ENCODE data around the gene AP3D1. TPM values are rescaled to one million over a fixed set of nuclear protein-coding genes. Genes with fewer than 3 reads are reported as not detected.

The AP3D1 gene
- total and polyA plus RNA-seq, 9 of the 15 experiments (the other 6 are each of a cell fraction or from before 2014, with no cell fraction given): 1.2 to 86.1 (median 35.9) TPM

GRCh38 chr19:2050991-2051772 is 100.2 kb downstream of the AP3D1 start, which contains the start of gene MKNK2 (continued):
- TF ChIP-seq MGA (IDR thresholded peaks at IDR 0.05): no peak
- no peak for TF ChIP-seq SRSF1 (IDR thresholded peaks at IDR 0.05; ENCODE audit: low read depth, low read length)
- no peak; the same call in 1 of the 2 replicates for TF ChIP-seq ARID3B (CRISPR knock-in tag; IDR thresholded peaks at IDR 0.05; ENCODE audit: borderline replicate concordance)
- TF ChIP-seq KDM1A (IDR thresholded peaks at IDR 0.05): peak; percentile 86 to 95
- TF ChIP-seq TAF15 (IDR thresholded peaks at IDR 0.05; ENCODE audit: low read depth, low read length): no peak
- no peak for TF ChIP-seq MYNN (IDR thresholded peaks at IDR 0.05)
- no peak for TF ChIP-seq MYNN (CRISPR knock-in tag; IDR thresholded peaks at IDR 0.05)
- no peak for TF ChIP-seq L3MBTL2 (IDR thresholded peaks at IDR 0.05)
- TF ChIP-seq CXXC5 (CRISPR knock-in tag; IDR thresholded peaks at IDR 0.05): peak; percentile 83
- TF ChIP-seq ZNF217 (CRISPR knock-in tag; IDR thresholded peaks at IDR 0.05): no peak
- TF ChIP-seq SMARCB1 (IDR thresholded peaks at IDR 0.05; ENCODE audit: insufficient read length, low read depth): no peak
- TF ChIP-seq POLR2G (IDR thresholded peaks at IDR 0.05; ENCODE audit: low read depth, low read length): peak; percentile 96
- TF ChIP-seq BRD4 (IDR thresholded peaks at IDR 0.05): peak; percentile 80; the same call in 1 of the 2 replicates
- TF ChIP-seq NR2C2 (CRISPR knock-in tag; IDR thresholded peaks at IDR 0.05): peak; percentile 47; the same call in 1 of the 2 replicates
- peak; percentile 43; the same call in 1 of the 2 replicates for TF ChIP-seq NR2C2 (tag; IDR thresholded peaks at IDR 0.05)
- no peak for TF ChIP-seq TAL1 (IDR thresholded peaks at IDR 0.05)
